ENCODE results near the gene TMEM151B. TPM values are rescaled to one million over a fixed set of nuclear protein-coding genes. Genes with fewer than 3 reads are reported as not detected.

Gene TMEM151B
- total and polyA plus RNA-seq, 2 donors (not counting 1 experiment from before 2014, with no cell fraction given) = 0.01 to 0.10 TPM

DNA sequence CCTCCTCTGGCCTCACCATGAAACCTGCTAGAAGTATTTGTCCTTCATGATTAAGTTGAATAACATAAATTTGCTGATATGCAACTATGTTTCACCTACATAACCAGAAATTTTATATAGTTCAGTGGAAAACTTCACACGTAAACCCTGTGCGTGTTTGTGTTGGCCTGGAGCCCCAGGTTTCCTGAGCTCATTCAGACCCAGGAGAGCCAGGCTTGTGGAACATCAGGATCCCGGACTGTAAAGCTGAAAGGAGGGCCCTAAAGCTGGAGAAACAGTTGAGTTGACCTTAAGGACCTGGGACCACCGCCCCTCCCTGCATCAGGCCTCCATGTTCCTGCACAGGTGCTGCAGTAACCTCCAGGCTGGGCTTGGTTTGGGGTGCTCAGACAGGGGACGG, 69.1 kb downstream of the TMEM151B start:
- POLR2A ChIA-PET = interaction anchor here (0.7 to 1.6 kb wide), 2 partner anchors 49 to 72 kb away, joined by 3 to 4 read pairs; no protein-coding TSS in a partner anchor
- peaks cover 32% of the 10 kb centered on the region for H3K27me3 Mint-ChIP-seq
- Histone ChIP-seq H3K9me3 (ENCODE audit: control extremely low read depth in 1 of 3, control insufficient read depth in 2 of 3, insufficient read depth in 1 of 3, low read length in 2 of 3) (no peaks in the 10 kb centered on the region), H3K4me2 (replicated peaks; ENCODE audit: low read depth, low read length, poor library complexity, severe bottlenecking) (no peak overlapping the region), H4K20me1 (ENCODE audit: control insufficient read depth, insufficient read depth, low read length, poor library complexity, severe bottlenecking) (no peaks in the 10 kb centered on the region), H3K27ac (ENCODE audit: low read length in 2 of 2) (no peak overlapping the region), H3K79me2 (ENCODE audit: control insufficient read depth, insufficient read depth, low read length) (no peaks in the 10 kb centered on the region), H3K4me3 (ENCODE audit: control extremely low read depth in 1 of 5, extremely low read depth in 1 of 5, insufficient read depth in 1 of 5, low read depth in 2 of 5, low read length in 4 of 5) (no peak overlapping the region), H3K9ac (ENCODE audit: low read length) (no peak overlapping the region), H3K36me3 (replicated peaks in 1 of 2; ENCODE audit: control extremely low read depth in 1 of 2, control insufficient read depth in 1 of 2, extremely low read depth in 1 of 2, insufficient read depth in 2 of 2, low read length in 1 of 2) (no peaks in the 10 kb centered on the region), H2AFZ (ENCODE audit: insufficient read depth, low read depth, low read length, poor library complexity, severe bottlenecking) (no peak overlapping the region), H3K4me1 (ENCODE audit: control insufficient read depth in 2 of 2, insufficient read depth in 2 of 2, low read length in 2 of 2) (peaks cover 0 to 6% of the 10 kb centered on the region in 2 donors), H3K27me3 (replicated peaks in 1 of 4; ENCODE audit: control extremely low read depth in 1 of 4, control insufficient read depth in 3 of 4, insufficient read depth in 4 of 4, low read length in 3 of 4) (peaks cover 0 to 30% (median 22%) of the 10 kb centered on the region in 4 experiments)
- no peaks in the 10 kb centered on the region for H3K9me3 Mint-ChIP-seq (ENCODE audit: insufficient read depth)
- H3K27ac Mint-ChIP-seq = no peak overlapping the region
- DNase-seq (no peak), ATAC-seq (ENCODE audit: low read depth) (no peak)
- 91% methylated on average over 5 of the region's 5 CpGs for WGBS (ENCODE audit: insufficient coverage)
- no peak for TF ChIP-seq EZH2 (IDR thresholded peaks at IDR 0.05; ENCODE audit: borderline replicate concordance, insufficient read depth, low read depth, low read length, poor library complexity, severe bottlenecking)
- TF ChIP-seq, protein P1, sequence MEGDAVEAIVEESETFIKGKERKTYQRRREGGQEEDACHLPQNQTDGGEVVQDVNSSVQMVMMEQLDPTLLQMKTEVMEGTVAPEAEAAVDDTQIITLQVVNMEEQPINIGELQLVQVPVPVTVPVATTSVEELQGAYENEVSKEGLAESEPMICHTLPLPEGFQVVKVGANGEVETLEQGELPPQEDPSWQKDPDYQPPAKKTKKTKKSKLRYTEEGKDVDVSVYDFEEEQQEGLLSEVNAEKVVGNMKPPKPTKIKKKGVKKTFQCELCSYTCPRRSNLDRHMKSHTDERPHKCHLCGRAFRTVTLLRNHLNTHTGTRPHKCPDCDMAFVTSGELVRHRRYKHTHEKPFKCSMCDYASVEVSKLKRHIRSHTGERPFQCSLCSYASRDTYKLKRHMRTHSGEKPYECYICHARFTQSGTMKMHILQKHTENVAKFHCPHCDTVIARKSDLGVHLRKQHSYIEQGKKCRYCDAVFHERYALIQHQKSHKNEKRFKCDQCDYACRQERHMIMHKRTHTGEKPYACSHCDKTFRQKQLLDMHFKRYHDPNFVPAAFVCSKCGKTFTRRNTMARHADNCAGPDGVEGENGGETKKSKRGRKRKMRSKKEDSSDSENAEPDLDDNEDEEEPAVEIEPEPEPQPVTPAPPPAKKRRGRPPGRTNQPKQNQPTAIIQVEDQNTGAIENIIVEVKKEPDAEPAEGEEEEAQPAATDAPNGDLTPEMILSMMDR (IDR thresholded peaks at IDR 0.05) = no peak
- no peak overlapping the region for H3K4me3 Mint-ChIP-seq
- CTCF ChIA-PET = interaction anchor here (0.7 to 6.4 kb wide), 15 partner anchors 8 to 241 kb away, joined by 3 to 70 read pairs (median 3); partner anchors contain the start of gene TMEM151B
- intact Hi-C loops (cut with micrococcal nuclease) = no loop called here
- H3K4me1 Mint-ChIP-seq = no peaks in the 10 kb centered on the region

DNA sequence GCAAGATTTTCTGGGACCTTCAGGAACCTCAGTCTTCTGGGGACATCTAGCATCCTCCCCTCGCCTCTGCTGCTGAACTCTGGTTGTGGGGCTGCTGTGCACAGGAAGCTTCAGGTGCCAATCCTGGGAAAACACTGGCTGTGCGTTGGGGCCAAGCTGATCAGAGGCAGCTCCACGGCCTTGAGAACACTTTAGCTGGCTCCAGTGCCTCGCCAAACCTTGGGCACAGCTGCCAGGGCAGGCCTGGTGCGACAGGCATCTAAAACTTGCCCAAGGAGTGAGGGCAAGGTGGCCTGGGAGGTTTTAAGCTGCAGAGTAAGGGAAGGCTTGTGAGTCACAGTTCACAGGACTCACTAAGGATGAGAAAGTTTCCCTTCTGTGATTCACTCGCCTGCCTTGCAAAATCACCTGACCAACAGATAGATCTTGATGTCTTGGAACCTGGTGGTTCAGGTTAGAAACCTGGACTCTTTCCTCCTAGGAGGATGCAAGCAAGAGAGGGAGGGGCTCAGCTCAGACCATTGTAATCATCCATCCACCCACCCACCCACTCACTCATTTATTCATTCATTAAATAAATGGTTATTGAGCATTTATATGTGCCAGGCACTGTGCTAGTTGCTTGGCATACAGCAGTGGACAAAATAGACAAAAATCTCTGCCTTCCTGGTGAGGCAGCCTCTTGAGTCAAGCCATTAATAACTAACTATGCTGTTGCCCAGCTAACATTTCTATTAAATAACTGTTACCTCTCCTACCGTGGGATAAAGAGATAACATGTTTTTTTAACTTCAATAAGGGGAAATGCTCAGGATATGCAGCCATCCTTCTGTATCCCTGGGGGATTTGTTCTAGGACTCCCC, 69.7 kb downstream of the TMEM151B start:
- no peaks in the 10 kb centered on the region for H4K20me1 ChIP-seq (ENCODE audit: control insufficient read depth, insufficient read depth, low read length, poor library complexity, severe bottlenecking)
- no peak overlapping the region for H3K27ac ChIP-seq (ENCODE audit: low read length in 2 of 2)
- H3K9ac ChIP-seq (ENCODE audit: low read length) = no peak overlapping the region
- no peaks in the 10 kb centered on the region for H3K9me3 Mint-ChIP-seq (ENCODE audit: insufficient read depth)
- H3K27me3 ChIP-seq (replicated peaks in 1 of 4; ENCODE audit: control extremely low read depth in 1 of 4, control insufficient read depth in 3 of 4, insufficient read depth in 4 of 4, low read length in 3 of 4) = peaks cover 0 to 33% (median 23%) of the 10 kb centered on the region in 4 experiments
- no peaks in the 10 kb centered on the region for H3K36me3 ChIP-seq (replicated peaks in 1 of 2; ENCODE audit: control extremely low read depth in 1 of 2, control insufficient read depth in 1 of 2, extremely low read depth in 1 of 2, insufficient read depth in 2 of 2, low read length in 1 of 2)
- no peak for ATAC-seq (ENCODE audit: low read depth)
- H3K9me3 ChIP-seq (ENCODE audit: control extremely low read depth in 1 of 3, control insufficient read depth in 2 of 3, insufficient read depth in 1 of 3, low read length in 2 of 3) = no peaks in the 10 kb centered on the region
- intact Hi-C loops (cut with micrococcal nuclease) = no loop called here
- H3K4me2 ChIP-seq (replicated peaks; ENCODE audit: low read depth, low read length, poor library complexity, severe bottlenecking) = no peak overlapping the region
- DNase-seq = no peak
- TF ChIP-seq, protein P1 (IDR thresholded peaks at IDR 0.05) = no peak
- TF ChIP-seq EZH2 (IDR thresholded peaks at IDR 0.05; ENCODE audit: borderline replicate concordance, insufficient read depth, low read depth, low read length, poor library complexity, severe bottlenecking) = no peak
- no peaks in the 10 kb centered on the region for H3K4me1 Mint-ChIP-seq
- ChIA-PET POLR2A (interaction anchor here (1.6 kb wide), 1 partner anchor 72 kb away, joined by 4 read pairs; no protein-coding TSS in a partner anchor), CTCF (interaction anchor here (1.0 to 6.4 kb wide), 10 partner anchors 9 to 242 kb away, joined by 3 to 70 read pairs (median 6); partner anchors contain the start of gene TMEM151B)
- no peaks in the 10 kb centered on the region for H3K79me2 ChIP-seq (ENCODE audit: control insufficient read depth, insufficient read depth, low read length)
- peaks cover 39% of the 10 kb centered on the region for H3K27me3 Mint-ChIP-seq
- no peak overlapping the region for H3K4me3 ChIP-seq (ENCODE audit: control extremely low read depth in 1 of 5, extremely low read depth in 1 of 5, insufficient read depth in 1 of 5, low read depth in 2 of 5, low read length in 4 of 5)
- H3K27ac Mint-ChIP-seq = no peak overlapping the region
- H3K4me3 Mint-ChIP-seq = no peak overlapping the region
- H3K4me1 ChIP-seq (ENCODE audit: control insufficient read depth in 2 of 2, insufficient read depth in 2 of 2, low read length in 2 of 2) = peaks cover 0 to 6% of the 10 kb centered on the region in 2 donors
- WGBS (ENCODE audit: insufficient coverage) = 79% methylated on average over 5 of the region's 7 CpGs
- no peak overlapping the region for H2AFZ ChIP-seq (ENCODE audit: insufficient read depth, low read depth, low read length, poor library complexity, severe bottlenecking)
